ENCODE data around the gene RBMS3. TPM values are rescaled to one million over a fixed set of nuclear protein-coding genes. Genes with fewer than 3 reads are reported as not detected.

The RBMS3 gene
- total and polyA plus RNA-seq, 2 of the 8 experiments (the other 6 are each of a cell fraction or from before 2014, with no cell fraction given): 3.7 to 6.9 TPM

DNA sequence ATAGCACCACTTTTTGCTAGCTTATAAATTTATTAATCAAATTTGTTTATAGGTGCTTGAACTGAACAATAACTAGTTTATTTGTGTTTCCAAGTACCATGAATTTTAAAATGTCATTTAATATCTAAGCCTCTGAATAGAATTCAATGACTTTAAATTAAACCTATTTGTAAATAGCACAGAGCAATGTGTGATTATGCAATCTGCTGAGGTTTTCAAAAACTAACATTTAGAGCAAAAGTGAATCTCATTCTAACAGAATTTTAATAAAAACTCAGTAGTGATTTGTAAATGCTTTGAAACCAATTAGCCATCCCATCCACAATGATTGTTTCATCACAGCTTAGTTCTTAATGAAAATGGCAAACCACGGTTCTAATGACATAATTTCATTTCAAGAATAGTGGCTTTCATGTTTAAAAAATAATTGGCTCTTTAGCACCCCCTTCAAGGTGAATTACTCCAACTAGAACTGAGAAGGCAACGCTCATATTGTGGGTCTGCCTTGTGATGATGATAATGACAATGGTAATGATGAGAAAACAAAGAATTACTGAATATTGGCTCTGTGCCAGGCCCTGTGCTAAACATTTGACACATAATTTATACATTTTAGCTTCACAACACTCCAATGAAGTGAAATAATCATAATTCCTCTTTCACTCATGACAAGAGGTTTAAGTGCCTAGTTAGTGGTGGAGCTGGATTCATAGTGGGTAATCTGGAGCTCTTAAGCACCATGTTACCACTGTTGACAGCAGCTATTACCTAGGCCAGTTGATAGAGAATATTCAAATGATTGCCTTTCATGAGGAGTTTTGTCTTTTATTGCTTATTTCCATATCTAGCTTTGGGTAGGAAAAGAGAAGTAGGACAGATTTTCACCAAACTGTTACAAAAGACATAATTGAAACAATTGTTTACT, 145.7 kb downstream of the RBMS3 start:
- 84% methylated on average over 2 of the region's 2 CpGs; no CpG with 5 or more reads in 1 of the 2 experiments for WGBS, 2 experiments (ENCODE audit: extremely low coverage in 1 of 2, insufficient coverage in 1 of 2, insufficient read length in 1 of 2, insufficient replicate concordance in 2 of 2, low coverage in 1 of 2, low lambda C conversion rate in 2 of 2, missing lambda C conversion rate in 1 of 2)
- Histone ChIP-seq H2AFZ (ENCODE audit: low read length) (no peak overlapping the region), H4K5ac (ENCODE audit: insufficient read length, low read depth, low read length) (no peak overlapping the region), H3K27ac (ENCODE audit: low read depth, low read length) (no peak overlapping the region), H3K4ac (replicated peaks; ENCODE audit: insufficient read length, low read depth, low read length) (no peak overlapping the region), H3K27me3 (replicated peaks in 1 of 4; ENCODE audit: control insufficient read depth in 3 of 4, extremely low read depth in 1 of 4, insufficient read depth in 3 of 4, low read length in 3 of 4) (peaks cover 0 to 2% (median 0%) of the 10 kb centered on the region in 4 experiments; a peak in 1 of 7 replicates), H2BK12ac (ENCODE audit: low read depth, low read length) (no peak overlapping the region), H3K4me1 (replicated peaks in 1 of 4; ENCODE audit: control insufficient read depth in 3 of 4, insufficient read depth in 4 of 4, low read length in 3 of 4) (peaks cover 0 to 3% (median 0%) of the 10 kb centered on the region in 4 experiments; a peak in 1 of 7 replicates), H3K79me1 (ENCODE audit: low read depth, low read length) (no peaks in the 10 kb centered on the region), H3K36me3 (ENCODE audit: control insufficient read depth in 2 of 4, insufficient read depth in 4 of 4, low read length in 3 of 4) (no peaks in the 10 kb centered on the region), H2BK5ac (ENCODE audit: low read depth, low read length) (no peak overlapping the region), H4K8ac (ENCODE audit: extremely low read depth, insufficient read depth, low read length) (no peak overlapping the region), H4K91ac (replicated peaks; ENCODE audit: insufficient read length, low read length) (no peak overlapping the region), H3K14ac (ENCODE audit: insufficient read length) (no peak overlapping the region), H3K79me2 (ENCODE audit: control insufficient read depth in 1 of 2, insufficient read depth in 2 of 2, low read length in 2 of 2) (no peaks in the 10 kb centered on the region), H2BK120ac (replicated peaks; ENCODE audit: low read depth, low read length) (no peak overlapping the region), H3K56ac (replicated peaks; ENCODE audit: insufficient read length, low read depth, low read length) (no peak overlapping the region), H2AK5ac (ENCODE audit: low read depth, low read length) (no peak overlapping the region), H3K9ac (replicated peaks in 1 of 4; ENCODE audit: extremely low read depth in 1 of 4, low read depth in 3 of 4, low read length in 3 of 4) (no peak overlapping the region), H2BK15ac (ENCODE audit: low read length) (no peak overlapping the region), H3K4me2 (ENCODE audit: insufficient read depth in 1 of 2, low read depth in 2 of 2, low read length in 2 of 2) (no peak overlapping the region), H3K4me3 (ENCODE audit: extremely low read depth in 1 of 4, insufficient read depth in 2 of 4, low read depth in 3 of 4, low read length in 4 of 4) (no peak overlapping the region), H3K18ac (ENCODE audit: extremely low read depth, low read length) (no peak overlapping the region), H3K23me2 (ENCODE audit: low read depth, low read length) (no peaks in the 10 kb centered on the region), H4K20me1 (replicated peaks in 1 of 2; ENCODE audit: control insufficient read depth in 1 of 2, insufficient read depth in 2 of 2, low read length in 2 of 2) (no peaks in the 10 kb centered on the region), H3K9me3 (ENCODE audit: insufficient read depth in 2 of 2, low read depth in 1 of 2, low read length in 1 of 2) (no peaks in the 10 kb centered on the region), H2BK20ac (ENCODE audit: low read length) (no peak overlapping the region), H3K23ac (ENCODE audit: insufficient read length) (no peak overlapping the region)
- no peak for DNase-seq (ENCODE audit: low read depth in 1 of 2, low spot score in 2 of 2)
- FAIRE-seq: no peak
- ChIA-PET POLR2A (ENCODE audit: partially characterized antibody) (no interaction called here), CTCF (ENCODE audit: partially characterized antibody) (interaction anchor here (0.8 to 1.9 kb wide), 2 partner anchors 10 kb away, joined by 3 to 4 read pairs; no protein-coding TSS in a partner anchor)
- no peak for TF ChIP-seq RXRA (IDR thresholded peaks at IDR 0.05; ENCODE audit: insufficient read depth, low read depth, low read length)
- TF ChIP-seq KDM5A (IDR thresholded peaks at IDR 0.05; ENCODE audit: low read length): no peak
- TF ChIP-seq JUN (IDR thresholded peaks at IDR 0.05; ENCODE audit: low read depth, low read length): no peak
- no peak for TF ChIP-seq TBP (IDR thresholded peaks at IDR 0.05; ENCODE audit: low read depth, low read length)
- no peak for TF ChIP-seq RFX5 (IDR thresholded peaks at IDR 0.05; ENCODE audit: borderline replicate concordance, low read depth, low read length)
- TF ChIP-seq TCF12 (IDR thresholded peaks at IDR 0.05; ENCODE audit: low read depth, low read length): no peak
- no peak for TF ChIP-seq CBX5 (IDR thresholded peaks at IDR 0.05; ENCODE audit: low read depth, low read length)
- no peak for TF ChIP-seq SIRT6 (IDR thresholded peaks at IDR 0.05; ENCODE audit: low read length)
- TF ChIP-seq BACH1 (IDR thresholded peaks at IDR 0.05; ENCODE audit: low read length): no peak
- TF ChIP-seq FOSL1 (IDR thresholded peaks at IDR 0.05; ENCODE audit: insufficient read depth, low read depth, low read length): no peak
- no peak for TF ChIP-seq CBX8 (IDR thresholded peaks at IDR 0.05; ENCODE audit: borderline replicate concordance, low read depth, low read length)
- TF ChIP-seq, protein P1, sequence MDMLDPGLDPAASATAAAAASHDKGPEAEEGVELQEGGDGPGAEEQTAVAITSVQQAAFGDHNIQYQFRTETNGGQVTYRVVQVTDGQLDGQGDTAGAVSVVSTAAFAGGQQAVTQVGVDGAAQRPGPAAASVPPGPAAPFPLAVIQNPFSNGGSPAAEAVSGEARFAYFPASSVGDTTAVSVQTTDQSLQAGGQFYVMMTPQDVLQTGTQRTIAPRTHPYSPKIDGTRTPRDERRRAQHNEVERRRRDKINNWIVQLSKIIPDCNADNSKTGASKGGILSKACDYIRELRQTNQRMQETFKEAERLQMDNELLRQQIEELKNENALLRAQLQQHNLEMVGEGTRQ (IDR thresholded peaks at IDR 0.05; ENCODE audit: low read length): no peak
